ENCODE measurements around the gene RAP1GAP.

RAP1GAP gene

GRCh38 chr1:21589618-21590017, 79.5 kb downstream of the RAP1GAP start:
- DNase-seq: no peak

- DNase-seq: peak; percentile 2
Observed at GRCh38 chr1:21587602-21587953, 81.6 kb downstream of the RAP1GAP start.

GRCh38 chr1:21586846-21587601, 82.1 kb downstream of the RAP1GAP start:
- no peak for DNase-seq

- no peak for DNase-seq
Observed at GRCh38 chr1:21586222-21586621, 82.9 kb downstream of the RAP1GAP start.

GRCh38 chr1:21585037-21585436, 84.1 kb downstream of the RAP1GAP start:
- DNase-seq: no peak

- DNase-seq: no peak
Observed at GRCh38 chr1:21584096-21584495, 85.1 kb downstream of the RAP1GAP start.

- no peak for DNase-seq
Observed at GRCh38 chr1:21579791-21580190, 89.4 kb downstream of the RAP1GAP start.

GRCh38 chr1:21577933-21578332, 91.2 kb downstream of the RAP1GAP start:
- no peak for DNase-seq

GRCh38 chr1:21577324-21577723, 91.8 kb downstream of the RAP1GAP start:
- DNase-seq: no peak

- no peak for DNase-seq
Observed at GRCh38 chr1:21576798-21577187, 92.4 kb downstream of the RAP1GAP start.

GRCh38 chr1:21576031-21576797, 92.9 kb downstream of the RAP1GAP start:
- DNase-seq: no peak

GRCh38 chr1:21575351-21575942, 93.7 kb downstream of the RAP1GAP start:
- DNase-seq: no peak

- no peak for DNase-seq
Observed at GRCh38 chr1:21574466-21575151, 94.5 kb downstream of the RAP1GAP start.

GRCh38 chr1:21573971-21574465, 95.1 kb downstream of the RAP1GAP start:
- peak; percentile 73 for DNase-seq

GRCh38 chr1:21573475-21573874, 95.7 kb downstream of the RAP1GAP start:
- DNase-seq: no peak

- no peak for DNase-seq
Observed at GRCh38 chr1:21572735-21573277, 96.4 kb downstream of the RAP1GAP start.

- peak; percentile 9 for DNase-seq
Observed at GRCh38 chr1:21572221-21572620, 96.9 kb downstream of the RAP1GAP start.

GRCh38 chr1:21570885-21571284, 98.3 kb downstream of the RAP1GAP start:
- no peak for DNase-seq

- DNase-seq: no peak
Observed at GRCh38 chr1:21570528-21570875, 98.7 kb downstream of the RAP1GAP start.

- DNase-seq: no peak
Observed at GRCh38 chr1:21569820-21570527, 99.2 kb downstream of the RAP1GAP start.

- DNase-seq: no peak
Observed at GRCh38 chr1:21568809-21569385, 100.3 kb downstream of the RAP1GAP start.
